Measurements from ENCODE around the gene TSC22D1.

Gene TSC22D1

DNA sequence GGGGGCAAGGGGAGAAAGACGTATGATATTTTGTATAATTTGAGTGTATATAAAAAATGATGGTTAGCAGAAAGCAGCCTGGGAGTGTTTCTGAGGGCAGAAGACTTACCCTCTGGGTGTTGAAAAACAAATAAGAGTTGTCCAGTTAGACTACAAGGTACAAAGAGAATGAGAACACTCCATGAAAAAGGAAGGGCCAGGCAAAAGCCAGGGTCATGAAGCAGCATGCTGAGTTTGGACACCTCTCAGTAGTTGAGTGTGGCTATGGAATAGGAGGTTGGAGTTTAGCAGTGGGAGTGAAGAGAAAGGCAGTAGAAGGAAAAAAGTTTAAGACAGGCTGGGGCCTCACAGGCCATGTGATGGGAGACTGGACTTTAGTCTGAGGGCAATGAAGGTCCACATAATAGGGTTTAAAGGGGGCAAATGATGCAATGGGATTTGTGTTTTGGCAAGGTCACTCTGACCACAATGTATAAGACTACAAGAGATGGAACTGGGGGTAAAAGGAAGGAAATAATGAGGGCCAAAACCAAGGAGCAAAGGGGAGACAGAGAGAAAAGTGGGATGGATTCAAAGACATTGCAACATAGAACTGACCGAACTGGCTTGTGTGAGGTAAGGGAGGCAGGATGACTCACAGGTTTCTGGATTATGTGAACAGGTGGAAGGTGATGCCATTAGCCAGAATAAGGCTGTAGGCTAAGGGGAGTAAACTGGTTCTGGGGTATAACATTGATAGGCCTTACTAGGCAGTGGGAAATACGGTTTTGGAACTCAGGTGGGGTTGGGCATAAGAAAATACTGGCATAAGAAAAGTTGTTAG, 125.9 kb downstream of the TSC22D1 start:
- DNase-seq = no peak

DNA sequence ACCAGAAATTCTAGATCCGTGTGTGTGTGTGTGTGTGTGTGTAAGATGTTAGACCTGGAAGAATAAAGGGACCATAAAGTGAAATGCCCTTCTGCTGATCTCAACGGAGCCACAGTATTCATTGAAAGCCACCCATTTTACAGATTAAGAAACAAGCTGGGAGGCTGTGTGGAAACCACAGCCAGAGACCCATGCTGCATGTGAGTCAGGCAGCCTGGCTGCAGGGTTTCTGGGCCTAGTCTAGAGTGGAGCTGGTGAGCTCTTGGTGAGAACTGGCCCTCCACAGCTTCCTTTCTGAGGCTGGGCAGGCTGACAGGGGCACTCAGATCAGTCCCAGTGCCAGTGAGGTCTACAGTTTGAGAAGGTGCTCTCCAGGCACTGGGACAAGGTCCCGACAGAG, 127.3 kb downstream of the TSC22D1 start:
- DNase-seq = no peak

DNA sequence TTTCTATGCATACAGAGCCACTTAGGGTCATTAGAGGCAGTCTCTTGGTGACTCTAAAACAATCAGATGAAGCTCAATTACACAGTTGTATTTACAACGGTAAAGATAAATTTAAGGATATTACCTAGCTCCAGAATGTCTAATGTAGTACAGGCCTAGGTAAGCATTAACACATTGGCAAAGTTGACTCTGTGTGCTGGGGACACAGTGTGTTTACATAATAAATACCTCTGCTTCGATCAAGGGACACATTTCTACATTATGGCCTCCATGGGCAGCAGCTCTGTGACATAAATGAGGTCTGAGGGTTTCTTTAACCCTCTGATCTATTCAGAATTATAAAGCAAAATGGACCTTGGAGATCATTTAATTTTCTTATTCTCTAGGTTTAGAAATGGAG, 127.8 kb downstream of the TSC22D1 start:
- DNase-seq = no peak

DNA sequence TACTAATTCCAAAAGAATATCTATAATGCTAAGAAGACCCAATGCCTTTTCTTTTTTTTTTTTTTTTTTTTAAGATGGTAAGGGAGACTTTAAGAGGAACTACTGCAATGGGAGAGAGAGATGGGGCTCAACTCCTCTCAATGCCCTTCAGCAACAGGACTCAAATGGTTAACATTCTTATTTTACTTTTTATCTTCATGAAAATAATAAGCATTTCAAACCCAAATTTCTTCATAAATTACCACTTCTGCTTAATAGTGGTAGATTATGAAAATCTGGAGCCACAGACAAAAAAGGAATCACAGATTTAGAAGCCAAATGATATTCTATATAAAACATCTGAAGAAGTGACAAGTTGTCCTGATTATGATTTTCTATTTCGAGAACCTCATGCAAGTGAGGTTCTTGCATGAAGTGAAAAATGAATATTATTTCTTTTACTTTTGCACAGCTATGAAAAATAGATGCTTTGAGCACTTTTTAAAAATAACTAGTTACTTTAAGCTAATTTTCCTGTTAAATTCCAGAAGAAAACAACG, 128.3 kb downstream of the TSC22D1 start:
- DNase-seq = no peak

DNA sequence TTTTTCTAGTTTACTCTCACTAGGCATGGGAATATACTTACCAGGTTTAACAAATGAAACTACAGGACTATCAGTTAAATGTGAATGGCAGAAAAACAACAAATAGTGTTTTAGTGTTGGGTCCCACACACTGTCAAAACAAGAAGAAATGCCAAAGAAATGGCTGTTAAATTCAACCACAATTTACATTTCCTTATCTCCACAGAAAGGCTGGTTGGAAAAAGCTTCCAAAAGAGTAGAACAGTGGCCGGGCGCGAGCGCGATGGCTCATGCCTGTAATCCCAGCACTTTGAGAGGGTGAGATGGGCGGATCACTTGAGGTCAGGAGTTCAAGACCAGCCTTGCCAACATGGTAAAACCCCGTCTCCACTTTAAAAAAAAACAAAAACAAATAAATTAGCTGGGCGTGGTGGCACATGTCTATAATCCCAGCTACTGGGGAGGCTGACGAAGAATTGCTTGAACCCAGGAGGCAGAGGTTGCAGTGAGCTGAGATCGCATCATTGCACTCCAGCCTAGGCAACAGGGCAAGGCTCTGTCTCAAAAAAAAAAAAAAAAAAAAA, 136.0 kb downstream of the TSC22D1 start:
- no peak for DNase-seq

DNA sequence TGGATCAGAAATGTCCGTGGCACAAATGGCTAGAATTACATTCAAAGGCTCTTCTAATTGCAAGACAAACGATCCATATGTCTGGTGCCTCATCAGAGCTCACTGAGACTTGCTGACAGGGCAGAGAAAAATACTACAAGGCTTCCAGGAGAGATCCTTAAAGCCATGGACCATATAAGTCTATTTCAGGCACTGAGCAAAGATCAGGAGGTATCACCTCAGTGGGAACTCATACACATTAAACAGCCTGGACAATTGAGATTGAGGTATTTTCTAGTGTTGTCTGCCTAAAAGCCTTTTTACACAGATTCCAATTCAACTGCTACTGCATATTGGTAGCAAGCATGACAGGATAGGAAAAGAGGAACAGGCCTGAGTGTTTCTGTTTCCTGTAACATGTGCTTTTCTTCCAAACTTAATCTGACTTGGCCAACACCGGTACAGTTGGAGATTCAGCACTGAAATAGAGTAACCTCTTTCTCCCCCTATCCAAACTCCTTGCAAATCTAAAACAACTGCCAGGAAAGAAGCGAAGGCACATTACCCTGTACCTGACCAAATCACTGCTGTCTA, 136.6 kb downstream of the TSC22D1 start:
- no peak for DNase-seq

DNA sequence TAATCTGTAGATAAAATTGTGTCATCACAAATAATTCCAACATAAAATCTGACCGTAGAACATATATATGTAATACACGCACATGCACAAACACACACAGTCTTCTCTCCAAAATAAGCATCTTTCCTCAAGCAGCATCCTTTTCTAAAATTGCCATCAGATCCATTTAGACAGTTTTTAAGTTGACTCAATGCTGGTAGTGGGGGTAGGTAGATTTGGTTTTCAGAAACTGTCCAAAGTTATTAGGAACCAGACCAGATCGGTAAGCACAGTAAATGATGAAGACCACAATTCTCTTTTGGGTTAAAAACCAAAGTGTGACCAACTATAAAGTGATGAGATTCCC, 137.9 kb downstream of the TSC22D1 start:
- DNase-seq = no peak

DNA sequence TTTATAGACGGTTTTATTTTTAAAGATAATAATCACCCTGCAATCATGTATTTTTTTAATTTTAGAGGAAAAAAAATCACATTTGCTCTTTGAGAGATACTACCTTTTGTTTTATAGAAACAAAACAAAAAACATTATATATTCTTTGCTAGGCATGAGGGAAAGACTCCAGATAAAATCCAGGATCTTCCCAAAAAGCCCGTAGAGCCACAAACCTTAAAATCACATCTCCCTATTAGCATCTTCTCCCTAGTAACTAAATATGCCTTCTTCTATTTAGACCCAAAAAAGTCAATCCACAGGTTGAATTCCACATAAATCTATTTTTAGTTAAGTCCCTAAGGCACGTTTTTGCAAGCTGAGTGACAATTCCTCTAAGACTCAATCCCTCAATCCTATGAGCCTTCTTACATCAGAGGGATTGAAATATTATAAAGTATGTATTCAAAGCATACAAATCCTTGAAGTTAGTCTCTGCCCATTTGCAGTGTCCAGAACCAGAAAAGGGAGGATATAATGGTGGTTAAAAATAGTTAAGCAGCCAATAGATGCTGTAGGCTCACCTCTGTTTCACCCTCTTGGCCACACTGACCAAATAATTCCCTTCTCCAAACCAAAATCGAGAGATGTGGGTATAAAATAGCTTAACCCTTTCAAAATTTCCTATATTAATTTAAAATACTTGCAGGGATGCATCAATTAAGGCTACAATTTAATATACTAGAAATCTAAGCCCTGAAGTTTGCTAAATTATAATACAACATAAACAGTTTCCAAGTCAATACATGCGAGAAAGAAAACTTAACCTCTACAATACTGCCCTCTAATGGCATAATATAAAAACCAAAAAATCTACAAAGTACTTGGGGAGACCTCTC, 138.5 kb downstream of the TSC22D1 start:
- peak; percentile 69 for DNase-seq

DNA sequence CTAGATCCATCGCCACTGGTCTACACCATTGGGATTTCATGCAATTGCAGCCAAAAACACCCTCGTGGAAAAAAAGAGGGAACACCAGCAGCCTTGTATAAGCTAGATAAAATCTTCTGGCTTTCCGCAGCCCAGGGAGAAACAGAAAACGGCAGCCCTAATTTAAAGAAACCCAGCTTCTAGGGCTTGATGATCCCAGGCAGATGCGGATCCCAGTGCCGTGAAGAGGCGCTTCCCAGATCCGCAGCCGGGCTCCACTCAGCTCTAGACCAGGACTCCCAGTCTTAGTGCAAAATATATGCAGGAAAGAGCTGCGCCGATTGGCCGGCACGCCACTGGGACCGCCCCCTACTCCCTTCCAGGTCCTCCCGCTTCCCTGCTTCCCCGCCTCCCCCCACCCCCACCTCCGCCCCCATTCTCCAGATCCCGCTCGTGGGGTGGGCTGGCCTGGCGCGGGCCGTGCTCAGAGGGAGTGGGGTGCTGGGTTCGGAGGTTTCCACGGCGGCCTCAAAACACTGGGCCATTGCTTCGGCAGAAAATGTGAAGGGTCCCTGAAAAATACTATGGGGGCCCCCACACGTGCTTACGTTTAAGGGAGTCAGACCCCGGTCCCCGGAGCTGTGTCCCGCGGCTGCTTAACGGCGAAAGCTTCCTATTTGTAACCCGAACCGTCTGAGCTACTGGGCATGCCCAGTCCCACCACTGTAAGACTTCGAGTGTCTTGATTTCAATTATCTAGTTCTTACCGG, 139.4 kb downstream of the TSC22D1 start:
- peak; percentile 85 for DNase-seq

DNA sequence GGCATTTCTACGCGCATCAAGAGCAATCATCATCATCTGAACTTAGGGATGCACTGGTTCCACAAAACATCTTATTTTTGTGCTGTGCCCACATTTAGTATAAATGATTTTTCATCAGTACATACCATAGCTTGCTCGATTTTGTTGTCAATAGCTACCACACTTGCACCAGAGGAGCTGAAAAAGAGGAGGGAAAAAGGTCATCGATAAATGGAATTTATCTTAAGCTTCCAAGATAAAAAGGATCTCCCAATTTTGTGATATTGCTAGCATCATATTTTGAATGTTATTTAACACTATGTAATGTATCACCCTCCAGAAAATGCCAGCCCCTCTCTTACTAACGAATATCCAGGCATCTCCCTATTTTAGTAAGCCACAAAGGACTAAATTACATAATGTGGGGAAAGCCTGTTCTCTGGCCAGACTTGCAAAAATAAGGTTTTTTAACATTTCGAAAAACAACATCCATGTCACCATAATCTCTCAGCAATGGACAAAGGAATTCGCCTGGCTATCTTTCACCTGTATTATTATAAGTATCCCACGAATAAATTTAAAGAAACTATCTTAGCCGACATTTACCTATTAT, 140.1 kb downstream of the TSC22D1 start:
- no peak for DNase-seq

DNA sequence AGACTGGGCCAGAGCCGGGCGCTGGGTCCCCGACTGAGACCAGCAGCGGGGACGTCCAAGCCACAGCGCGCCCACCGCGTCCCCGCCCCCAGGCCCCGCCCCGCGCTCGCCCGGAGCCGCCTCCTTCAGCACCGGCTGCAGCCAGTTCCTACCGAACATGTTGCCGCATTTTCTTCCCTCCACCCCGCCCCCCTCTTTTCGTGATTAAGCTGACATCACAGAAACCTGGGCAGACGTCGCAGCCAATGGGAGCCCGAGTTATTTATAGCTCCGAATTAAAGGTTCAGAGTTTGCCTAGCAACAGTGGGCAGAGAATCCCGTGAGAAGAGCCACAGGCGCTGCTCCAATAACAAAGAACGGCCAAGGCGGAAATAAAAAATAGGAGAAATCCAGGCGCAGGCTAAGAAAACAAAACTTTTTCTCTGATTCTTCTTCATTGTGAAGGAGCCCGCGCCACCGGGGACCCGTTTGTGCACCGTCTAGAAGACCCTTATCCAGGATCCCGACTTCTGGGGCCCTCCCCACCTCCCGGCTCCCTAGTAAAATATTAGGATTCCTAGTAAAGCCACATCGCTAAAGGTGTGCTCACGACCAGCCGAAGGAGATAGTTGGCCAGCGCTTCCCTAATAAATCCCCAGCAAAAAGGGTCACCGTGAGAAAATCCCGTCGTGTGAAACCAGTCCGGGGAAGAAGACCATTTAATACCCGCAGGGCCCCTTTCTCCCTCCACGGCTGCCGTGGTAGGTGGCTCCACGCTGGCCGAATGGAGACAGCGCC, 140.8 kb downstream of the TSC22D1 start:
- peak; percentile 94 for DNase-seq

DNA sequence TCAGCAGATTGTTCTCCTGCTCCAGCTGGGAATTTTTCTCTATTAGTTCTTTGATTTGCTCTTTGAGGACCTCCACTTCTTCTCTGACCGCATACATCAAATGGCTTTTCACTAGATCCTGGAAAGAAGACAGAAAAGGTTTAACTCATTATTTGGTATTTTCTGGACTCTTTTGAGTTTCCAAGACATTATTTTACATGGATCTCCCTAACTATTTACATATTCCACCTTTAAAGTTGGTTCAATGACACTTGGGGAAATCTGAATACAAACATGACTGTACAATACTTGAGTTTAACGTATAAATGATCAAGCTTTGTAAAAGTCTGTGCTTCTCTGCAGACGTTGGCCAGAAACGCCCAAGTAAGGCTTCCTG, 141.4 kb downstream of the TSC22D1 start:
- DNase-seq = no peak

DNA sequence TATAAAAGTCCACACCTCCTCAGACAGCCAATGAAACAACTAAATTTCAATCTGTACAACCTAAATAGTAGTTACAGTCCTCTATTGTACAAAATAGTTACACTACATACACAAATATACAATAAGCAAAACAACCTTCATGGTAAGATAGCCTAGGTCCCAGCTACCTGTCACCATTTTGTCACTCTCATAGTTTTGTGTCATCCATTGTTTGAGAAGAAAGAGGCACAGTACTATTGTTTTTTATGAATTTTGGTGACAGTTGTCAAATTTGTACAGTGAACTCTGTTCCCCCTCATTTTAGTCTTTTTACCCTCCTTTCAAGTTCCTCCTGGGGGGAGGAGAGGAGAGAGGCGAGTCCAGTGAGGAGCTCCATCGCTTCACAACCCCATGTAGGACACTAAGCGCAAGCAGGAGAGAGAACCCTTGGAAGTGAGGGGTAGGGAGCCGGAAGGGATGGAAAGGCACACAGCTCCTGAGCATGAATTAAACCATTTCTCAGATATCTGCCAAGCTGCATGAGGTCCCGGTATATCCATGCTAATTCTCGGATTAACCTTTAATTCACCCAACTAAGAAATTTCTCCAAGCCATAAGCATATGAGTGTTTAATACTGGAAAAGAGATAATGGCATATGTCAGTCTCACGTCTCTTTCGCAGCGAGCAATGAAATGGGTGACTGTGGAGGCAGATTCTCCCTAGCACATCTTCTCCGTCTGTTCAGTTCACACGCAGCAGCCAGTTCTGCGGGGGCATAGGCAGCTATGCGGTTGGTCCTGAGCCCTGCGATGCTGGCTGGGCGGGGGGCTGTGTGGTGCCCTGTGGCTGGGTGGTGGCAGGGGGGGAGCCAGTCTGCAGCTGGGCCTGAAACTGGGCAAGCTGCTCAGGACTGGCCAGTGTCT, 142.0 kb downstream of the TSC22D1 start:
- DNase-seq = no peak

DNA sequence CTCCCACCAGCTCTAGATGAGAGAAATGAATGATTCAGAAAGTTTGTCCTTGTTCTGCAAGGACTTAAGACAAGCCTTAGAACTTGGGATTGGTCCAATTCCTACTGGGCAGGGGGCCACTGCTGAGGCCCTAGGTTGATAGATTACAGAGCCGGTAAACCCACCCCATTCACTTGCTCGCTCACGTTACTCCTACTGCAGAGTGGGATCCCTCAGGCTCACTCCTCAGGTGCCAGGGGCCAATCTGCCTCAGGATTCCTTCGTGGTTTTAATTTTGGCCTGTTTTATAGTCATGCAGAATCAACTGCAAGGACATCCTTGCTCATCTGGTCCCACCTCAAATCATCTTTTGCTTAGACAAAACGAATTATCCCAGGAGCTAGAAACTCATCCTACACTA, 143.5 kb downstream of the TSC22D1 start:
- DNase-seq = no peak

DNA sequence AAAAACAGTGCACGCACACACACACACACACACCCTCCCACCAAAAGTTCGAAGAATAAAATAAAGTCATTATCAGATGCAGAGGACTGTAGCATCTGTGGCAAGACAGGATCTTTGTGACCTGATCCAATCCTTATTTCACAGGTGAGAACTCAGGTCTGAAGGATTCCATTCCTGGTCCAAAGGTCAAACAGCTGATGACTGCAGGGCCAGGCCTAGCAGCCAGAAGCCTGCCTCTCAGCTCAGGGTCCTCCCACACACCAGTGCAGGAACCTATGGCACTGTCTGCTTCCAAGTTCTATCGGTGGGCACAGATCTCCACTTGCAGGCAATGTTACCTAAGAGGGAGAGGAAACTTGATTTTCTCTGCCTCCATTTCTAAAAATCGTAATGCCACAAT, 145.0 kb downstream of the TSC22D1 start:
- no peak for DNase-seq

DNA sequence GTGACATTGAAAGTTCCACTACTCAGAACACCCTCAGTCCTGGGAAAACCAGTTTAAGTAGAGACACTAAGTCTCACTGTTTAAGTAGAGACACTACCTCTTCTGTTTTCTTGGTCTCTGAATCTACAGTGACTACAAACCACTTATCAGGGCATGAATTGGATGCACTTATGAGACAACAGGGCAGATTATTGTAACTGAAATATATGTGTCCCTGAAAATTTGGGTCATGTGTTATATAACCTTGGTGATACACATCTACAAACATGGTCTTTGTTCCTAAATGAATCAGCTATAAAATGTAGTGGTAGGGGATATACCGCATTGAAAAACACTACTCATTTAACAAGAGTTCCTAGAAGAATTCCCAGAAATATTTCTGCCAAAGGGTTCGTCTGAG, 146.8 kb downstream of the TSC22D1 start:
- DNase-seq = no peak

DNA sequence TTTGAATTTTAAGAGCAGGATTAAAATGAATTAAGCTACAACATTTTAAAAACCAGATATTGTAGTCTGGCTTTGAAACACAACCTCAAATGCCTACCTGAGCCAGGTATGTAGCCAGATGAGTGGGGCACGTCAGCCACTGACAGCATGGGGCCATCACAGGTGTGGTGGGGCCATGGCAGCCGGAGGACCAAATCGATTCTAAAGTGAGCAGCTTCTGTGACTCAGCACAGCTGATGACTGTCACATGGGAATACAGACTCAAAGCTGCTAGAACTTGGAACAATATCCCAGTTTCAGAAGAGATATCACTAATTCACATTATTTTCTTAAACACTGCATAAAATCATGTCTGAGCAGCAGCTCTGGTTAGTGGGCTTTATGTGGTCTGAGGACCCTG, 149.7 kb downstream of the TSC22D1 start:
- no peak for DNase-seq

DNA sequence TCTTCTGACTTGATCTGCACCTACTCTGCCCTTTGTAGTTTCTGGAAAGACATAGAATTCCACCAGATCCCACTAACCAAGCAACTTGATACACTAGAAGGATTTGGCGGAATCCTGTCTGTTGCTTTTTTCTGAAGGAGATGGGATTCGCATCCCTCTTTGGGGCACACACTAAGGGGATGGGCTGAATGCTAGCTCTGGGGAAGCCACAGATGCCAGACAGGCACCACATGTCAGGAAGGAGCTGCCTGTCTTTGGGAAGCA, 150.4 kb downstream of the TSC22D1 start:
- DNase-seq = no peak

DNA sequence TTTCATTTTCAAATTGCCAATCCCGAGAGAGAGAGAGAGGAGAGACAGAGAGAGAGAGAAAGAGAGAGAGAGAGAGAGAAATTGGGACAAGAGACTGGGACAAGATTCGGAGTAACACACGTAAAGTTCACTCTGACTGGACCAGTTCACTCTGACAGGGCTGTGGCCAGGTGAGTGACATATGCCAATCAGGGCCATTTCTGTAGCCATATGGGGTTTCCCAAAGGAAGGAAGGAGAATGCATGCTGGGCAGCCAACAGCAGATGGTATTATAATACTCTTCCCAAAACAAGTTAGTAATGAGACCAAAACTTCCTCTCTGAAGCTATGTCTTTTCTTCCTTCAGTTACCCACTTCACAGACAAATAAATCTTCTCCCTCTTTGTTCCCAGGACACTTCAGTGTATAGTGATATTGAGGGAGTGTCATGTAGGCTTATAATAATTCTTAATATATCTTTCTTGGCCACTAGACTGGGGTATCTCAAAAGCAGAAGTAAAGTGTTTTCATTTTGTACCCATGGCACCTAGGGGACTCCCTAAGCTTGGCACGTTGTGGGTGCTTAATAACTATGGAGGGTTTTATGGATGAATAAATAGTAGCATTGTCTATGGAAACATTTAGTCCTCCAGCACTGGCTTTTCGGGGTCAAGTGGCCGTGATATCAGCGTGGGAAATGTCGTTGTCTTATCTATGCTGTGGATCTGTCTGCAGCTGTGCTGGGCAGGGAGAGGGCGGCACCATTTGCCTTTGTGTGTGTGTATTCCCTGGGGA, 150.9 kb downstream of the TSC22D1 start:
- no peak for DNase-seq

DNA sequence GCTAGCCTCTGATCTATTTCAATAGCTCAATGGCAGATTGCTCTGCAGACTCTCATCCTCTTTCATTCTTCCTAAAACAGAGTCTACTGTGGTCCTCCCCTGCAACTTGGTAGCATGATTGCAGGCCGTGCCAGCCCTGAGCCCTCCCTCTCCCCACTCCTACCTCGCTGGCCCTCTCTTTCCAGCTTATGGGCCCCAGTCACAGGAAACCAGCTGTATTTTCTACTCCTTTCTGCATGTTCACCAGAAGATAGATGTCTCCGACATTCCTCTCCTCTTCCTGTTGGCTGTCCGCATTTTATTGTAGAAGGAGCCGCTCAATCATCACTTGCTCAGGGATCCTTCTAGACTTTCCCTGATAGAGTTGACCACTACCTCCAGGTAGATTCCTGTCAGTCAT, 152.3 kb downstream of the TSC22D1 start:
- no peak for DNase-seq
